CD4-positive, alpha-beta T cell treated with Interleukin-4 for 4 hours (primary cell): Measurements from ENCODE around the gene EDIL3.
"Not testable (repeated sequence)": the region's sequence is repeated elsewhere in the genome, so short reads cannot be mapped to it uniquely, and the experiment has no call there.

Source experiments
- DNase-seq: peaks from one replicate; pipeline ENCODE4 v3.0.0-alpha.2; 2020

EDIL3 gene

DNA sequence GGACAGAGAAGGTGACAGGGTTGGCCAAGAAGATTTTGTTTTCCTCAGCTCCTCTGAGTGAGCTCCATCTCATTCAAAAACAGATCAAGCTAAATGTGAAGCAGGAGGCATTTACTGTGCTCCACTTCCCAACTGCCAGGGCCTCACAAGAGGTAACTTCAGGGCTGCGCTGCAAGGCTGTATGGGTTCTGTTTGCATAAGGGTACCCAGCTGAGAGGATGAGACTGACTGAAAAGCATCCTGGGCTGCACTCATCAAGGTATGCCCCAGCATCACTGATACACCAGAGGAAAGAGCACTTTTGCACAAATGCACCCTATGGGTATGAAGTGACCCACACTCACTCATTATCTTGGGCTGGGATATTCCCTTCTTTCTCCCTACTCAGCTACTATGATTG is 347.8 kb downstream of the EDIL3 start:
- no peak for DNase-seq

DNA sequence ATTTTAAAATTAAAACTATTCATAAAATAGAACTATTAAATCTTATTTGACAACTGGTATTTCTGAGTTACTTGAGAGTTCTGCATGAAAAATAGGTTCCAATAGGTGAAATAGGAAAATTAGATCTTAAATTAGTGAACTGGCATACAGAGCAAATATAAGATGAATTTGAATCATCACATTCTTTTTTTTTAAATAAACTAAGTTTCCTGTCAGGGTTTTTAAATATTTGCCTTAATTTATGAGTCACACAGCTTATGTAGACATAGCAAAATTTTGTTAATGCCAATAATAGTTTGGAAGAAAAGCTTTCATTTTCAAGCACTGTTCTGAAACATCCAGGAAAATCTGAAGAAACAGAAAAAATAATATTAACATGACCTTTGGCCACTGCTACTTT is 352.4 kb downstream of the EDIL3 start:
- DNase-seq: no peak

DNA sequence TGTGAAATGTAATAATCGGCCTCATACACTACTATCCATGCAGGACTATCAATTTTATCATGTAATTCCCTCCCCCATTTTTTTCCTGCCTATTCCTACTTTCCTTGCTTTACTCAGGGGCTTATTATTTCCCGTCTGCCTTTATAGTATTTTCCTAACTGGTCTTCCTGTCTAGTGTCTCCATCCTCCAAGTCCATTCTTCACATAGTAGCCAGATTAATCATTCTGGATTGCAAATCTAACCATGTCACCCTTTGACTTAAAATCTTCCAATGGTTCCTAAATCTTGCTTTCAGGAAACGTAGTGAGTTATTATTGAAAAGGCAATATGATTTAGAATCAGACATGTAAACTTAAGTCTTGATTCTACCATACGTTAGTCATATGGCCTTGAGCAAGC is 356.6 kb downstream of the EDIL3 start:
- no peak for DNase-seq

DNA sequence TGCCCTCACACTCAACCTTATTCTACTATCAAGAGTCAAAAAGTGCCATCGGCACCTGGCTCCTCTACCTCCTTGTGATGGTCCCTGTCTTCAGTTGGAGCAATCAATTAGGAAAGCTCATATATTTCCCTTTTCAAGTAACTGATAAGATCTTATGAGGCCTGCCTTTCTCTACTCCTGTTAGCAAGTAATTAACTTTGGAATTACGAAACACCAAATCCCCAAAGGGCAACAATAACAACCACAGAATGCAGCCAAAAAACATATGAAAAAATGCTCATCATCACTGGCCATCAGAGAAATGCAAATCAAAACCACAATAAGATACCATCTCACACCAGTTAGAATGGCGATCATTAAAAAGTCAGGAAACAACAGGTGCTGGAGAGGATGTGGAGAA is 366.2 kb downstream of the EDIL3 start:
- DNase-seq: not testable (repeated sequence)

DNA sequence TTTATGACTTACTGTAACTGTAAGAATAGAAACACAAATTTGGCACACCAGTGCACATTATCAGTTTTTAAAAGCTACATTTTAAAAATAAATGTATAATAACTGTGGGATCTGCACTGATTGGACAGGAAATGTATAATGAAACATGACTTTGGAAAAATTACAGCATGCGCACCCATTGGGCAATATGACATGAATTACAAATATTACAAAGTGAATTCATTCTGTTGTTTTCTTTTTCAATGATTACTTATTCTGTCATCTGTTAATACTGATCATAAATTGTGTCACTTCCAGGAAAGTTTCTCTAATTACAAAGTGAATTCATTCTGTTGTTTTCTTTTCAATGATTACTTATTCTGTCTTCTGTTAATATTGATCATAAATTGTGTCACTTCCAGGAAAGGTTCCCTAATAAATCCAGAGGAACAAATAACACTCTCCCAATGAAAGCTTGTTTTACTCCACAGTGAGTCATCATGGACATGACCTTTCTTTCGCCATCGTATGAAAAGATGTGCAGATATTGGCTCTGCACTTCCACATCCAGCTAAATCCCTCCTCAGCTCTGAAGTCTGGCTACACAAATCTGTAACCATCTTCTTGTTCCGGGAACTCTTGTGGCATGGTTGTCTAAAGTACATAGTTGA is 367.0 kb downstream of the EDIL3 start:
- DNase-seq: no peak

DNA sequence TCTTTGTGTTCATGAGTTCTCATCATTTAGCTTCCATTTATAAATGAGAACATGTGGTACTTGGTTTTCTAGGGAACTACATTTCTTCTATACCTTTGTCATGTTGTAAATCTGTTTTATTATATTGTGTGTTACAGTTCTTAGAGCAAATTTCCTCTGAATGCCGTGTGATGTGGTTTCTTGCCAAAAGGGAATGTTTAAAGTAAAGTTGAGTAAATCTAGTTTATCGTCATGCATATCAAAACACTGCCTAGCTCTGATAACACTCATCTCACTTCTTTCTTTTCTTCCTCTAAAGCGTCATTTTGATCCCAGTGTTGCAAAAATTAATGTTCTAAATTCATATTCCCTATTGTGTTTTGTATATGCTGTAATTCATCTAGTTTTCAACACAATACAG is 368.6 kb downstream of the EDIL3 start:
- DNase-seq: no peak

DNA sequence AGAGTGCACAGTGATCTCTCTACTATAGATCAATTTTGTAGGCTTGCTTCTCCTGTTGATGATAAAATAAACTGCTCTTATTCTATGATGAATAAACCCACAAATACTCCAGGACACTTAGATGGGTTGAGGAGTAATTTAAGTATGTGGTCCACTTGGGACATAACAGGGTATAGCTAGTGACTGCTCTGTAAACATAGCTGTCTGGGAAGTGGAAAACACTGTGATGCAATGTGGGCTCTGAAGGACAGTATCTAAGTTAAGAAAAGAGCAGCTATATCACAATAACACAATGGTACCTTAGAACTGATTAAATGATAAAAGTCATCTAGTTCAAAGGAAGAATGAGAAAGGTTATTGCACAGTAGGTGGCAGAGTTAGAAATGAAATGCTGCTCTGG is 369.7 kb downstream of the EDIL3 start:
- DNase-seq: no peak

DNA sequence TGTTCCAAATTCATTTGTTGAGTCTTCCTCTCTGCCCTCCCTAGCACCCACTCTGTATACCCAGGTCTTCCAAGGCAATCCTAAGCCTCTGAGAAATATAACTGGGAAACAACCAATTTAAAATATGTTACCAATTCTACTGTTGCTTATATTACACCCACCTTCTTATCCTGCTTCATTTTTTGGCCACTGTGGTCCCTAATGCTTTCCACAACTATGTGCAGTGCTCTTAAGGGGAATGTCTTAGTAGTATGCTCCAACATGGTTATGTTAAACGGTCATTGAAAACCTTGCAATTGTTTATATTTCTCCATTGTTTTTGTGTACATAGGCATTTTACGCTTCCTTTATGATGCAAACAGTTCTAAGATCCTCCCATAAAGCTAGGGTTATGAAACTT is 390.9 kb downstream of the EDIL3 start:
- DNase-seq: no peak

DNA sequence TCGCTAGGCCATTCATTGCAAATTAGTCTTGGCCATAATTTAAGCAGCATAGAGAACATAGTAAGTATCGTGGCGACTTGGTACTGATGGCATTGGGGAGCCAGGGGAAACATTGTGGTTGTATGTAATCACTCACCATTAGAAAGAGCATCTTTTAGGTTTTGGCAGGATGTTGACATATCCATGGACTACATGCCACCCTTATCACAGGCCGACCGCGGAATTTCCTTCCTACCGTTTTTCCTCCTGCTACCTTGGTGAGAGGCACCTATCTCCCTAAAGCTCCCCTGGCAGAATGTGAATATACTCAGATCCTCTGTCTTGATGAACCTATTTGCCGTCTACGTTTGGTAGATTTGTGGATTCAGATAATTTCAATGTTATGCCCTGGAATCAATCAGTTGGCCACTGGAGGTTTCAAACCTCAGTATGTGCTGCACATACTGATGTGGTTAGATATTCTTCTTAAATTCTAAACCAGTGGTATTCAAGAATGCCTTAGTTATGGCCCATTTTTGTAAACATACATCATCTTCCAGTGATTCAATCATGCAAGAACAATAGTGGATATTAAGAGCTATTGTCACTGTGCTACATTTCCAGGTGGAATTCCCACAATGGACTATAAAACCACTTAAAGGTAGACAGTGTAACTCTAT is 393.0 kb downstream of the EDIL3 start:
- DNase-seq: no peak

DNA sequence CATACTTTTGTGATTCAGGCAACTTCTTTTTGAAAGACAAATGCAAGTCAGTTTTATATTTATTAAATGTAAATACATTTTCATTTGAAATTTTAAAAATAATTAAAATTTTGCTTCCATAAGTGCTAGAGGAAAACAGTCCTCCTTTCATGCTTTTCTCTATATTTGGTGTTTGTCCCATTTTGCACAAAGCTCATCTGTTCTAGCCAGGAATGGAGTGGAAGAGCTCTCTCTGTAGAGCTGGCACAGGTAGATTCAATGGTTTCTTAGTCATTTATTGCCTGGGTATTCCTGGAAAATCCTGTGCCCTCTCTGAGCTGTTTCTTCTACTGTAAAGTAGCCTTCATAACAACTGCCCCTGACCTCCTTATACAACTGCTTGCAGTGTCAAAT is 396.4 kb downstream of the EDIL3 start:
- DNase-seq: no peak

DNA sequence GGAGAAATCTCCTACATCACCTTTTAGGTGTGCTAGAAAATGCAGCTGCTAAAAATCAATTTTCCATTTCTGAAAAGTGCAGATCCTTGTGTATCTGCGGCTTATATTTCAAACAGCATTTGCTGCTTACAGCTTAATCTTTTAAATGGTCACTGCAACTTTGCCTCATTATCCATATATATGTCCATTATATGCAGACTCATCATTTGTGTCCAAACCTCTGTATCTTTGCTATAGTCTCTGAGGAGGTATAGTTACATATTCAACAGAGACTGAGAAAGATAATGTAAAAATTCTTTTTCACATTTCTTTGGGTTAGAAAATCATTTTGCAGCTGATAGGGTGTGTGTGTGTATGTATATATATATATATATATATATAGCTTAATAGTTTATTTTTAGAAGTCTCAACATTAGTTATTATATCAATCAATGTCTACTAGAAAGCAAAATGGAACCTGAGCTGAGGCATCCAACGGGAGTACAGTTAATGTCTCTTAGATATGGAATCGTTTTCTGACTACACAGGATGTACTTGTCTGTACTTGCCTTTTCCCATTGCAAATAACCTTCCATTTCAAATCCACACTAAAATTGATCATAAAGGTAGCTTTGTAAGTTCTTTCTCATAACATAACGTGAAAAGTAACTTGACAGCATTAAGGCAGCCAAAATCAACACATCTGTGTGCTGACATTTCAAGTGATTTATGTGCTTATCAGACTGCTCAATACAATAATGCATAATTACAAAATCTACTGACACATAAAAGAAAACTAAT is 397.0 kb downstream of the EDIL3 start:
- DNase-seq: no peak

DNA sequence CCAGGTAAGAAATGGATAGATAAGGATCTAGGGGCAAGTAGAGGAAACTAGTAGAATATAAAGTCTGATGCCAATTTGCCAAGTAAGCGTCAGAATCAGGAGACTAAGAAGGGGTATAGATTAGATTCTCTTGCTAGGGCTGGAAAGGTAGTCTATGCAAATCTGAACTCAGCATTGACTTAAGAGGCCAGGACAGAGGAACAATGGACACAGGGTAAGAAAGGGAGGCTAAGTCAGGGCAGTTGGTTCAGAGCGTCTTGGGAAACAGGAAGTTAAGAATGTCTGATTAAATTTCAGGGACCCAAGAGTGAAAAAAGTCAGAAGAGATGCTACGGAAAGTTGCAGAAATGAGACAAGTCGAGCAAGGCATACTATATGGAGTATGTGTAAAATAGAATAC is 400.8 kb downstream of the EDIL3 start:
- no peak for DNase-seq

DNA sequence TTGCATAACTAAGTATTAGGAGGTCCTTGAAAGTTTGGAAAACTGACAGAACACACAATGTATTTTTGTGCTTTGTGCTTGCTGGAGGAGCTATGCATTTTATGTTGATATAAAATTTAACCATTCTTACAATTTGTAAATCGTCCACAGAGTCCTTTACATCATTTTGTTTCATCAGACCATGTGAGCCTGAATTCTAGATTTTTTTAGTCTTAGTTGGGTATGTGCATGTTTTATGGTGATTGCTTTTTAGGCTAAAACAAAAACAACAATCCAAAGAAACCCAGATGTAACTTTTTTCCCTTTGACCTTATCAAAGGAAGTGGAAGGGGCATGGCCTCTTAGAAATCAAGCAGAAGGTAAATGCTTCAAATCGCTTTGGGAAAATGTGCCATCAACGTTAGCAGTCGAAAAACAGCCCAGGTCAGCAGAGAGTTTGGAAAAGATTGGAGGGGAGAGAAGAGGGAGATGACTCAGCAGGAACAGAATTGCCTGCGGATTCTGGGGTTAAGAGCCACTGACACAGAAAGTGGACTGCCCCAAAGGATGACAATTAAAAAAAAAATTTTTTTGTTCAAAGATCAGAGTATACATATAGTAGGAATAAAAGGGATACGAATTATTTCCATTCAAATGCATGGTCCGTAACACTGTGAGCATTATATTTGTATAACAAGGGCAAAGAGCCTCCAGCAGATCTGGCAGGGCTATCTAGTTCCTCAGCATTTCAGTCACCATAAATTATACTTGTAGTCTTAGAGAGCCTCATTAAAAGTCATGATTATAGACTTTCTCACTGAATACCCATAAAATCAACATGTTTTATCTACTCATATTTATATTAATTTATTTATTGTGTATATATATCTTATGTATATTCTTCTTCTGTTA is 410.5 kb downstream of the EDIL3 start:
- DNase-seq: no peak

DNA sequence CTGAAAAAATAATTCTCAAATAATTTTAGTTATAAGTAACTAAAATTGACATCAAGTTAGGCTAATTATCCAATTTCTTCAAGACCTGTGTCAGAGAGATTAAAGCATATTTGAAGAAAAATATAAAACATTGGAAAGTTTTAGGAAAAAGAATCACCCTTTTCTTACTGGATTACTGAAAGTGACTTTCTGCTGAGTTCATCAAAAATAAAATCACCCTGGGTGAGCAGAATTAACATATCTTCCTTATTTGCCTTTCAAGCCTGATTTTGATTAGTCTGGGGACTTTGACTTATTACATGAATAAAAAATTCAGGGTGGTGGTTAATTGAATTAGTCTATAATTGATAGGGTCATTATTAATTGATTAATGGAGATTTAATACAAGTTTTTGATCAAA is 411.8 kb downstream of the EDIL3 start:
- DNase-seq: no peak

DNA sequence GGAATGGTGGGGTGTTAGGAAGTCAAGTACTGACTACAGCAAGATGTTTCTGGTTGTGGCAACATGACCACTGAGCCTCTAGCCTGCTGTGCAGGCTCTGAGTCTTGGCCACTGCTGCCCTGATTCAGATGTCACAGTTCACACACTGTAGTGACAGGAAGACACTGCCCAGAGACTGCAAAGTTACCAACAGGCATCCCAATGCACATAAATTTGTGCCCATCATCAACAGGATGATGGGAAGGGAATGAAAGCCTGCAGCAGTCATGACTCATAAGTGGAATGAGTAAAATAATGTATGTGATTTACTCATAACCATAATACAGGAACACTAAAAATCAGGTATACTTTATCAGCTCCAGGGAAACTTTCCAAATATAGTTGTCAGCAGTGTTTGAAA is 412.4 kb downstream of the EDIL3 start:
- DNase-seq: no peak

DNA sequence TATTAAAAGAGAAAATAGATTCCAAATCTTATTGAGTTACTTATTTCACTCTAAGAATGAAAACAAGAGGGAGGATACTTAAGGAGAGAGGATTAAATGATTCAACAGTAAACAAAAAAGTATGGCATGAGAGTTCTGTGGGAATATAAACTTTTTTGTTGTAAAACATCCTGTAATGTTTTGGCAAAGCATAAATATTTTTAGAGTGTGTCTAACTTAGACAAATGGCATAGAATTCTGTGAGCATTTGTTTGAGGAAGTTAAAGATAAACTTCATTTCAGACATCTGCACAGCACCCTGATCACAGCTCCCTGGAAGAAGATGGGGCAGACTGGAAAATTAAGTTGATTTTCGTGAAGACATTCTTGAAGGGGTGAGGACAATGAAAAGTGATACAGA is 417.3 kb downstream of the EDIL3 start:
- no peak for DNase-seq

DNA sequence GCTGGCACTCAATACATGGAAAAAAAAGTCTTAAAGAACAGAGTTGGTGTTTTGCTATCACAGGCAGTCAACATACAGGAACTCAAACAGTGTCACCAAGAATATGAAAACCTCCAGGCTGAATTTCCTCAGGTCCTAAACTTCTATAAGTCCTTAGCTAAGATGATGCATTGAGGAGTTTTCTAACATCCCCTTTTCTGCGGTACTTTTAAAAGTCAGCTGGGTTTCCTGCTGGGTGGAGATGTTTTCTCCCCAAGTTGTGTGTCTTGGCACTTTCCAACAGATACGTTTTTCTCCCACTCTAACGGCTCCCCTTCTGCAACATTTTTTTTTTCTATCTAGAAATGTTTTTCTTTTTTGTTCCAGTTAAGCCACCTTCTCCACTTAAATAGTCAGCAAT is 419.2 kb downstream of the EDIL3 start:
- DNase-seq: no peak

DNA sequence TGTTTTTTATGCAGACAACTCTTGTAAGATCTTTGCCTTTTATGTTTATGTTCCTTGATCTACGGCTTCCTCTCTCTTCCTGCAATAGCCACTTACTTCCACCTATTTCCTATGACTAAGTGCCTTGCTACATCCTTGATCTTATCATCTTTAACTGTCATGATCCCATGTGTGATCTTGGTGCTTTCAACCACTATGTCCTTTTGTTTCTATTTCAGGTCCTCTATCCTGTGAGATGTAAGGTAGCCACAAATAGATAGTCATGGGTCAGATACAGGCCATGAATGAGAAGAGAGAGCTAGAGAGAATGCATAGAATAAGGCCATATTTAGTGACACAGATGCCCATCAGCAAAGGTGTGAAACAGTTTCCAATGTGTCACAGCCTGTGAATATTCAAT is 420.4 kb downstream of the EDIL3 start:
- no peak for DNase-seq

DNA sequence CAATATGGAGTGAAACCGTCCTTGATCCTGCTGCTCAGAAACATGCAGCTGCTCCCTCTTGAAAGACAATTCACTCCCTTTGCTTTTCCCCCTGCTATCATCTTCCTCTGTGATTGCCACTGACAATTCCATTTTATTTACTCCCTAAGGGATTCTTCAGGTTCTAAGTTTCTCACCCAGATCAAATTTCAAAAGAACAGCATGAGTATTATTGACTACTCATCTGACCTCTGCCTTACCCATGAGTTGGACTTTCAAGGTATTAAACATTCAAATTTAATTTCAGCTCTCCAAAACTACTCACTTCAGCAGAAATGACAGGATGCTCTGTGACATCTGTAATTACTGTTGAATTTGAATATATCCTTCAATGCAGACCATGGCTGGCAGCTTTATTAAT is 427.5 kb downstream of the EDIL3 start:
- DNase-seq: no peak

DNA sequence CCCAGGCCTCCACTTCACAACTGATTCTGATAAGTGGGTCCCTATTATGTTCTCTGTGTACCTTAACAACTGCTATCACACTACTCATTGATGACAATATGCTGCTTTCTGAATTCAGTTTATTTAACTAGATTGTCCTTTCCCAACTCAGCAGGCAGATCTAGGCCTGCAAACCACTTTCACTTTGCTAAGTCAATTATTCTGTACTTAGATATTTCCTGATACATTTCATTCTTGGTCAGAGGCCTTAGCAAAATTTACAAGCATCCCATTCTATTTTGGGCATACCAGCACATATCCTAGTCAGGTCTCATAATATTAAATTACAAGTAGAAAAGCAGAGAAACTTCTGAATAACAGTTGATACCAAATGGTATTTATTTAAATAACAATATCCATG is 428.3 kb downstream of the EDIL3 start:
- no peak for DNase-seq

DNA sequence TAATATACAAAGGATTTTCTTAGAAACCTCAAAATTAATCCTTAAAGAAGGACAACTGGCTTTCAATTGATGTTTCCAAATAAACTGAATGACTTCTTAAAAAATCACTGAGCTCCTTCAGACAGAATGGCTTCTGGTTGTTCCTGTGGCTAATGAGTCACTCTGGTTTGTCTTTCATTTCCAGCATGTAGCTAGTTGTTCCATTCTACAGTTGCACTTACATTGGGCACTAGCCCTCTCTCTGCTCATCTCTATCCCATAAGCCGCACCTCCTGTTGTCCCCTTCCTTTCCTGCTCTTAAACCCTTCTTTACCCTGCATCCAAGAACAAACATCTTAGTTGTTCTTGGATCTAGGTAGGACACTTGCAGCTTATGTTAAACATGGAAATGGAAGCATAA is 428.8 kb downstream of the EDIL3 start:
- DNase-seq: no peak

DNA sequence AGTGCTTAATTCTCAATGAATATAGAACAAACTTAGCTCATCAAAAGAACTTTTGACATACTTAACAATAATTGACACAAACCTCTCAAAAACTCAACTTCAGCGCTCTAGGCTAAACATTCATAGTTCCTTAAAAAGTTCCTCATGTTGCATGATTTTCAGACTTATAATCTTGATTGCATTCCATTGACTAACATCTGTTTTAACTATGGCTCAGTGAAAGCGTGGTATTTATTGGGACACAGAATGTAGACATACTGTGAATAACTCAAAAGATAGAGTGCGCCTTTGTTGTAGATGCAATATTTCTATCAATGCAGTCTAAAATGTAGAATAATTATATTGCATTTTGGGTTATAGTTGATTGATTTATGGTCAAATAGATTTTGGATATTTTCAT is 436.9 kb downstream of the EDIL3 start:
- no peak for DNase-seq

DNA sequence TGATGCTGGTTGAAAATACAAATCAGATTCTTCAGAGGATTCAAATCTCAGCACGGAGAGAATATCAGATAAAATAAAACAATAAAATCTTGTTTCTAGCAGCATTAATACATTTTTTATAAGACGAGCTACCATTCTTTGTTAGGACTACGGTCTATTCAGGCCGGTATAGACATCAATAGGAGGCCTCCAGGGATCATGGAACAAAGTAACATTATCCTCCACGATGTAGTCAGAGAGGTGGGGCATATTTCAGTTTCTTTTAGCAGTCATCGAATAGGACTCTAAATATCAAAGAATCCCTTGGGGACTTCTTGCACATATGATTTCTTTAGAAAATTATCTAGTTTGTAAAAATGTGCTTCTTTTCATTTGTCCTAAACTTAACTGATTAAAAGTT is 438.2 kb downstream of the EDIL3 start:
- DNase-seq: no peak
